ENCODE measurements around the gene ARAP2. TPM values are rescaled to one million over a fixed set of nuclear protein-coding genes. Genes with fewer than 3 reads are reported as not detected.

Gene ARAP2
- total RNA-seq, 4 donors from 2014 or later, result 12.4 to 65.6 (median 27.5) TPM

DNA sequence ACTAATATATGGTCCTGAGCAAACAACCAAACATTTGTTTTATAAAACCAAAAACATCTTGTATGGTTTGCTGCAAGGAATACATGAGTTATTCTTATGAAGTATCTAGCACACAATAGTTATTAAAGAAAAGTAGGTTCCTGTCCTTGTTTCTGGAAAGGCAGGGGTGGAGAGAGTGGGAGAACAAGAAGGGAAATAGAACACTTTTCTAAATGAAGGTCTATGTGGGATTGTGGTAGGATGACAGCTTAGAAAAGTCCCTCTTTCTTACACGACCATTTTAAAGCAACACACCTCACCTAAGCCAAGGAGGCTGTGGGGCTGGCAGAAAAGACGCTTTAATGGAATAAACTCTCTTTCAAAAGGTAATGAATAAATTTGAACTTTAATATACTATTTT, 164.6 kb downstream of the ARAP2 start:
- no peak for TF ChIP-seq EP300 (IDR thresholded peaks at IDR 0.05)
- TF ChIP-seq, protein P1, sequence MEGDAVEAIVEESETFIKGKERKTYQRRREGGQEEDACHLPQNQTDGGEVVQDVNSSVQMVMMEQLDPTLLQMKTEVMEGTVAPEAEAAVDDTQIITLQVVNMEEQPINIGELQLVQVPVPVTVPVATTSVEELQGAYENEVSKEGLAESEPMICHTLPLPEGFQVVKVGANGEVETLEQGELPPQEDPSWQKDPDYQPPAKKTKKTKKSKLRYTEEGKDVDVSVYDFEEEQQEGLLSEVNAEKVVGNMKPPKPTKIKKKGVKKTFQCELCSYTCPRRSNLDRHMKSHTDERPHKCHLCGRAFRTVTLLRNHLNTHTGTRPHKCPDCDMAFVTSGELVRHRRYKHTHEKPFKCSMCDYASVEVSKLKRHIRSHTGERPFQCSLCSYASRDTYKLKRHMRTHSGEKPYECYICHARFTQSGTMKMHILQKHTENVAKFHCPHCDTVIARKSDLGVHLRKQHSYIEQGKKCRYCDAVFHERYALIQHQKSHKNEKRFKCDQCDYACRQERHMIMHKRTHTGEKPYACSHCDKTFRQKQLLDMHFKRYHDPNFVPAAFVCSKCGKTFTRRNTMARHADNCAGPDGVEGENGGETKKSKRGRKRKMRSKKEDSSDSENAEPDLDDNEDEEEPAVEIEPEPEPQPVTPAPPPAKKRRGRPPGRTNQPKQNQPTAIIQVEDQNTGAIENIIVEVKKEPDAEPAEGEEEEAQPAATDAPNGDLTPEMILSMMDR (IDR thresholded peaks at IDR 0.05), result no peak
- TF ChIP-seq POLR2A (IDR thresholded peaks at IDR 0.05), result no peak
- Histone ChIP-seq H3K36me3 (peaks cover 0 to 17% (median 6%) of the 10 kb centered on the region in 3 donors), H3K9me3 (no peaks in the 10 kb centered on the region), H3K4me1 (no peaks in the 10 kb centered on the region), H3K4me3 (no peak overlapping the region), H3K27ac (no peak overlapping the region), H3K27me3 (no peaks in the 10 kb centered on the region)
- no peak for DNase-seq (ENCODE audit: low spot score in 2 of 2)
- WGBS, 2 donors, result 84 to 85% methylated on average over 2 of the region's 2 CpGs

DNA sequence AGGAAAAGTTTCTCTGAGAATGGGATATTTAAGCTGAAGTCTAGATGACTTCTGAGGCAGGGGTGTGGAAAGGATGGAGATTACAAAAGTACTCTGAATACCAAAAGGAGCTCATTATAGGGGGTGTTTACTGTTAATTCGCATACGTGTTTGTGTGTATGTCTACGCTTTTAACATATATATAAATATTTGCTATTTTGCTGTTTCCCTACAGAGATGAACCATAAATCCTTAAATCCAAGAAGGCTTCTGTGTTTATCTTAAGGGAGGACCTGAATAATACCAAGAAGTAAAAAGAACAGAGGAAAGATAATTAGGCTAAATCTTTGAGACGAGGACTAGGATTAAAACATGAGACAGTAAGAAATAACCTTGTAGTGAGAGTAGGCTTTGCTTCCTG, 166.0 kb downstream of the ARAP2 start:
- Histone ChIP-seq H3K27me3 (no peaks in the 10 kb centered on the region), H3K9me3 (no peaks in the 10 kb centered on the region), H3K4me1 (no peaks in the 10 kb centered on the region), H3K4me3 (no peak overlapping the region), H3K27ac (no peak overlapping the region), H3K36me3 (peaks cover 0 to 17% (median 6%) of the 10 kb centered on the region in 3 donors)
- WGBS, 2 donors, result 91 to 94% methylated on average over 4 of the region's 4 CpGs
- TF ChIP-seq, protein P1 (IDR thresholded peaks at IDR 0.05), result no peak
- TF ChIP-seq EP300 (IDR thresholded peaks at IDR 0.05), result no peak
- no peak for TF ChIP-seq POLR2A (IDR thresholded peaks at IDR 0.05)
- DNase-seq (ENCODE audit: low spot score in 2 of 2), result no peak

DNA sequence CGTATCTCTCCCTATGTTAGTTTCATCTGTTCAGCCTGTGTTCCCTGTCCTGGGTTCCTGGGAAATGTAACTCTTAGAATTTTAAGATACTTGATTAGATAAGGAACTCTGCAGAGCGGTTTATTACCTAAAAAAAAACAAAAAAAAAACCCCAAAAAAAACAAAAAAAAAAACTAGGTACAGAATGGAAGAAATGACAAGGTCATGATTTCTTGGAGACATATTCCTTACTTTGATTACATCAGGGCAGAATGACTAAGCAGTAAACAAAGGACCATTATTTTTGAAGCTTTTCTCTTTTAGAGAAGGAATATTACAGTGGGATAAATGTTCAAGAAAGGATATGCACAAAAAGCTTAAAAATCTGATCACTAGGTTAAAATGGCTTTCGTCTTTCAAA, 171.8 kb downstream of the ARAP2 start:
- TF ChIP-seq EP300 (IDR thresholded peaks at IDR 0.05), result no peak
- no peak for TF ChIP-seq POLR2A (IDR thresholded peaks at IDR 0.05)
- TF ChIP-seq, protein P1 (IDR thresholded peaks at IDR 0.05), result no peak
- Histone ChIP-seq H3K9me3 (no peaks in the 10 kb centered on the region), H3K27ac (no peak overlapping the region), H3K4me3 (no peak overlapping the region), H3K4me1 (no peaks in the 10 kb centered on the region), H3K36me3 (peaks cover 0 to 20% (median 4%) of the 10 kb centered on the region in 3 donors), H3K27me3 (no peaks in the 10 kb centered on the region)
- 88% methylated on average over 3 of the region's 3 CpGs for WGBS, 2 donors
- no peak for DNase-seq (ENCODE audit: low spot score in 2 of 2)

DNA sequence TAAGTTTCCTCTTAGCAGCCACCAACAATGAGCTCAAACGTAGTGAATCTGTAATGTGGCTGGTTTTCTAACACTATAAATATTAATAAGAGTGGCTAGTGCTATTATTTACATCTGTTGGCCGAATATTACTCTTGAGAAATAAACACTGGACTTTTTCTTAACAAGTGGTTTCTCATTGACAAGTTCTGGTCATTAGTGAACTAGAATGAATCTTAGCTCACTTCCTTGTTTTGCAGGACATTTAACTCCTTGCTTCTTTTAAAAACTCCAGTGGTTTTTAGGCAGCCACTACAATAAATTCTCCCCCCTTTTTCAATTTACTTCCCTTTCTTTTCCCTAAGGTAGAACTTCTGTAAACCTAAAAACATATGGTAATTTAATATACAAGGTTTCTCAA, 177.2 kb downstream of the ARAP2 start:
- H3K36me3 ChIP-seq, result peaks cover 0 to 30% (median 4%) of the 10 kb centered on the region in 3 donors
- WGBS, 2 donors, result 26 to 35% methylated on average over 2 of the region's 2 CpGs
- H3K9me3 ChIP-seq, result no peaks in the 10 kb centered on the region
- no peaks in the 10 kb centered on the region for H3K27me3 ChIP-seq
- no peak overlapping the region for H3K27ac ChIP-seq
- TF ChIP-seq EP300 (IDR thresholded peaks at IDR 0.05) (no peak), POLR2A (IDR thresholded peaks at IDR 0.05) (no peak)
- TF ChIP-seq, protein P1 (IDR thresholded peaks at IDR 0.05), result no peak
- no peak for DNase-seq (ENCODE audit: low spot score in 2 of 2)
- no peaks in the 10 kb centered on the region for H3K4me1 ChIP-seq
- H3K4me3 ChIP-seq, result no peak overlapping the region

DNA sequence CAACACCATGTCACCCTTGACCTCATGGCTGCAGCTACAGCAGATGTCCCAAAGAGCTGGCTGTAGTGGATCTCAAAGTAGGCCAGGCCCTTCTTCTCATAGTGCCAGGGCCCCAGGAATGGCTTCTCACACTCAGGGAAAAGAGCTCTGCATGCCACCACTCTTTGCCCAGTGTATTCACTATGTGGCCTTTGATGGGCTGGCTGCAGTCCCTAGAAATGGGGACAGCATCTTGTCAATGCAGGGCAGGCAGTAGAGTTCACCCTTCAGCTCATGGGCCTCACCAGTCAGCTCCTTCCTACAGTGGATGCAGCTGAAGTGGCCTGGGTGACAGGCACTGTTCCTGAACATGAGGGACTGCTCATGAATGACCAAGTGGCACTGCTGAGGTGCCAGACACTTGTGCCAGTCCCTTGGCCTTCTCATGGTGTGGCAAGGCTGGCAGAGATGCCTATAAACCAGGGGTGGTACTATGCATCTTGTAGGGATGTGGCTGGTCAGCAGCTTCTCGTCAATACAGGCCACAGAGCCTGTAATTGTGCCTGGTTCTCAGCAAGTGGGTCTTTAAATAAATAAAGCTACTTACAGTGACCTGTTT, 178.9 kb downstream of the ARAP2 start:
- Histone ChIP-seq H3K36me3 (peaks cover 0 to 26% (median 4%) of the 10 kb centered on the region in 3 donors), H3K9me3 (no peaks in the 10 kb centered on the region), H3K4me3 (no peak overlapping the region), H3K27me3 (no peaks in the 10 kb centered on the region), H3K4me1 (no peaks in the 10 kb centered on the region), H3K27ac (no peak overlapping the region)
- WGBS, 2 donors, result 81 to 92% methylated on average over 1 of the region's 1 CpG
- no peak for DNase-seq (ENCODE audit: low spot score in 2 of 2)
- TF ChIP-seq POLR2A (IDR thresholded peaks at IDR 0.05), result no peak
- no peak for TF ChIP-seq EP300 (IDR thresholded peaks at IDR 0.05)
- TF ChIP-seq, protein P1 (IDR thresholded peaks at IDR 0.05), result no peak

All from tibial nerve (tissue), 4 donors.